Sigmoid colon (tissue), 4 donors: ENCODE data around the gene MAGT1.

ENCODE experiments used
- EP300 ChIP-seq, 4 donors: sonication (generic); formaldehyde crosslinking; IDR thresholded peaks; one replicate each; pipeline ENCODE4 v1.6.1; 2017; ENCODE audit warnings: antibody characterized with exemption in 4 of 4
- POLR2A ChIP-seq, 2 donors: fragments of 450-650 bp; IDR thresholded peaks; one replicate each; pipeline ENCODE4 v1.6.1; 2016; ENCODE audit warnings: antibody characterized with exemption in 2 of 2, mild to moderate bottlenecking in 2 of 2, moderate library complexity in 2 of 2
- TF ChIP-seq, protein P1 (sequence below), 4 experiments: fragments of 450-650 bp in 3 of 4; fragments of 200-600 bp in 1 of 4; IDR thresholded peaks; one replicate each; pipeline ENCODE4 v1.5.1; 2016 to 2019; ENCODE audit warnings: antibody characterized with exemption in 4 of 4, mild to moderate bottlenecking in 3 of 4, moderate library complexity in 2 of 4

DNA sequence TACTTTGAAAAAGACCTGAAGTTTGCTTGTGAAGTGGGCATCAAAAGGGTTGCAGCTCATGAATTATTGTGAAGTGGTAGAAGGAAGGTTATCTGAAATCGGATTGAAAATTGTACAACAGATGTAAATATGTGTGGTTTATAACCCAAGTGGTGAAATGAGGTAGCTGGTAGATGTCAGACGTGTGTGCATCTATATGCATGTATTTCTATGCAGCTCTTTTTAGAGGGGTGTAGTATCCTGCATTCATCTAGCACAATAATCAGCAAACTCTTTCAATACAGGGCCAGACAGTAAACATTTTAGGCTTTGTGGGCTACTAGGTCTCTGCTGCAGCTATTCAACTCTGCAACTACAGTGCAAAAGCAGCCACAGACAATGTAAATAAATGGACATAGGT is 118.6 kb downstream of the MAGT1 start:
- TF ChIP-seq POLR2A (IDR thresholded peaks at IDR 0.05) (no peak), EP300 (IDR thresholded peaks at IDR 0.05) (no peak)
- TF ChIP-seq, protein P1, sequence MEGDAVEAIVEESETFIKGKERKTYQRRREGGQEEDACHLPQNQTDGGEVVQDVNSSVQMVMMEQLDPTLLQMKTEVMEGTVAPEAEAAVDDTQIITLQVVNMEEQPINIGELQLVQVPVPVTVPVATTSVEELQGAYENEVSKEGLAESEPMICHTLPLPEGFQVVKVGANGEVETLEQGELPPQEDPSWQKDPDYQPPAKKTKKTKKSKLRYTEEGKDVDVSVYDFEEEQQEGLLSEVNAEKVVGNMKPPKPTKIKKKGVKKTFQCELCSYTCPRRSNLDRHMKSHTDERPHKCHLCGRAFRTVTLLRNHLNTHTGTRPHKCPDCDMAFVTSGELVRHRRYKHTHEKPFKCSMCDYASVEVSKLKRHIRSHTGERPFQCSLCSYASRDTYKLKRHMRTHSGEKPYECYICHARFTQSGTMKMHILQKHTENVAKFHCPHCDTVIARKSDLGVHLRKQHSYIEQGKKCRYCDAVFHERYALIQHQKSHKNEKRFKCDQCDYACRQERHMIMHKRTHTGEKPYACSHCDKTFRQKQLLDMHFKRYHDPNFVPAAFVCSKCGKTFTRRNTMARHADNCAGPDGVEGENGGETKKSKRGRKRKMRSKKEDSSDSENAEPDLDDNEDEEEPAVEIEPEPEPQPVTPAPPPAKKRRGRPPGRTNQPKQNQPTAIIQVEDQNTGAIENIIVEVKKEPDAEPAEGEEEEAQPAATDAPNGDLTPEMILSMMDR (IDR thresholded peaks at IDR 0.05): no peak
